Measurements from ENCODE around the gene VPS51.
"Not testable (repeated sequence)": the region's sequence is repeated elsewhere in the genome, so short reads cannot be mapped to it uniquely, and the experiment has no call there.

The VPS51 gene

DNA sequence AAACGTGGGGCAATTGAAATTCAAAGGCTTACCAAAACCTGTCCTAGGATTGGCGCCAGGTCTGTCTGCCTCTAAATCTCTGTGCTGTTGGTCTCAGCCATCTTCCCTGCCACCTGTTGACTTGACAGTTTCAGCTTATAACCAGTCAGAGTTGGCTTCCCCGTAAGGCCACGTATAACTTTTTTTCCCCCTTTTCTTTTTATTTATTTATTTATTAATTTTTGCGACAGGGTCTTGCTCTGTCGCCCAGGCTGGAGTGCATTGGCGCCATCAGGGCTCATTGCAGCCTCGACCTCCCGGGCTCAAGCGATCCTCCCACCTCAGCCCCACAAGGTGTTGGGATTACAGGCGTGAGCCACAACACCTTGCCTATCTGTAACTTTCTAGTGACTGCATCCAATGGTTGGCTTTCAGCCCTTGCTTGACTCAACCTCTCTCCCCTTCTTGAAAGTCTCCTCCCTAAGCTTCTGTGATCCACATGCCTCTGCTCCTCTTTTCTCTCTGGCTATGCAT, 39.7 kb downstream of the VPS51 start:
- peak overlapping the region; percentile 94 for H3K4me3 ChIP-seq (ENCODE audit: low read length)
- DNase-seq (ENCODE audit: low read depth) = no peak
- TF ChIP-seq, protein P1, sequence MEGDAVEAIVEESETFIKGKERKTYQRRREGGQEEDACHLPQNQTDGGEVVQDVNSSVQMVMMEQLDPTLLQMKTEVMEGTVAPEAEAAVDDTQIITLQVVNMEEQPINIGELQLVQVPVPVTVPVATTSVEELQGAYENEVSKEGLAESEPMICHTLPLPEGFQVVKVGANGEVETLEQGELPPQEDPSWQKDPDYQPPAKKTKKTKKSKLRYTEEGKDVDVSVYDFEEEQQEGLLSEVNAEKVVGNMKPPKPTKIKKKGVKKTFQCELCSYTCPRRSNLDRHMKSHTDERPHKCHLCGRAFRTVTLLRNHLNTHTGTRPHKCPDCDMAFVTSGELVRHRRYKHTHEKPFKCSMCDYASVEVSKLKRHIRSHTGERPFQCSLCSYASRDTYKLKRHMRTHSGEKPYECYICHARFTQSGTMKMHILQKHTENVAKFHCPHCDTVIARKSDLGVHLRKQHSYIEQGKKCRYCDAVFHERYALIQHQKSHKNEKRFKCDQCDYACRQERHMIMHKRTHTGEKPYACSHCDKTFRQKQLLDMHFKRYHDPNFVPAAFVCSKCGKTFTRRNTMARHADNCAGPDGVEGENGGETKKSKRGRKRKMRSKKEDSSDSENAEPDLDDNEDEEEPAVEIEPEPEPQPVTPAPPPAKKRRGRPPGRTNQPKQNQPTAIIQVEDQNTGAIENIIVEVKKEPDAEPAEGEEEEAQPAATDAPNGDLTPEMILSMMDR (conservative IDR thresholded peaks at IDR 0.05; ENCODE audit: low read length) = no peak

DNA sequence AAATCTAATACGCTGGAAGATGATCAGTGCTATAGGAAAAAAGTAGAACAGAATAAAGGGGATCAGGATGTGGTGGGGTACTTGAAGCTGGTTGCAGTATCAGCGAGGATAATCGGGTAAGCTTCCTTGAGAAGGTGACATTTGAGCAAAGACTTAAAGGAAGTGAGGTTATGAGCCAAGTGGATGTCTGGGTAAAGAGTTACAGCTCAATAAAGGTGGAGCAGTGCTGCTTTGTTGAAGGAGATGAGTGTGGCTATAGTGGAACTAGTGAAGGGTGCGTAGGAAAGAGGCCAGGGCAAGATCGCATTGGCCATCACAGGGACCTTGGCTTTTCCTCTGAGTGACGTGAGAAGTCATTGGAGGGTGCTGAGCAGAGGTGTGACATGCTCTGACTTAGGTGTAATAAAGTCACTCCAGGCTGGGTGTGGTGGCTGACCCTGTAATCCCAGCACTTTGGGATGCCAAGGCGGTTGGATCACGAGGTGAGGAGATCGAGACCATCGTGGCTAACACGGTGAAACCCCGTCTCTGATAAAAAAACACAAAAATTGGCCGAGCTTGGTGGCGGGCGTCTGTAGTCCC, 40.6 kb downstream of the VPS51 start:
- DNase-seq (ENCODE audit: low read depth) = no peak
- H3K4me3 ChIP-seq (ENCODE audit: low read length) = no peak overlapping the region
- TF ChIP-seq, protein P1 (conservative IDR thresholded peaks at IDR 0.05; ENCODE audit: low read length) = no peak

DNA sequence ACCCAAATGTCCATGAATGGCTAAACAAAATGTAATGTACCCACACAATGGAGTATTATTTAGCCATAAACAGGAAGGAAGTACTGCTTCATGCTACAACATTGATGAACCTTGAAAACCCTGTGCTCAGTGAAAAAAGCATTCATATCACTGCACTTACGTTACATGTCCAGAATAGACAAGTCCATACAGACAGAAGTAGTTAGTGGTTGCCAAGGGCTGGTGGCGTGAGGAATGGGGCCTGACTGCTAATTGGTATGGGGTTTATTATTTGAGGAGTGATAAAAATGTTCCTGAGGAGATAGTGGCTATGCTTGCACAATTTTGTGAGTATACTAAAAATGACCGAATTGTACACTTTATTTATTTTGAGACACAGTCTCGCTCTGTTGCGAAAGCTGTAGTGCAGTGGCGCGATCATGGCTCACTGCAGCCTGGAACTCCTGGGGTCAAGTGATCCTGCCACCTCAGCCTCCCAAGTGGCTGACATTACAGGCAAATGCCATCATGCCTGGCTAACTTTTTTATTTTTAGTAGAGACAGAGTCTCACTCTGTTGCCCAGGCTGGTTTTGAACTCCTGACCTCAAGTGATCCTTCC, 46.0 kb downstream of the VPS51 start:
- no peak for DNase-seq (ENCODE audit: low read depth)
- TF ChIP-seq, protein P1 (conservative IDR thresholded peaks at IDR 0.05; ENCODE audit: low read length) = no peak
- H3K4me3 ChIP-seq (ENCODE audit: low read length) = no peak overlapping the region

DNA sequence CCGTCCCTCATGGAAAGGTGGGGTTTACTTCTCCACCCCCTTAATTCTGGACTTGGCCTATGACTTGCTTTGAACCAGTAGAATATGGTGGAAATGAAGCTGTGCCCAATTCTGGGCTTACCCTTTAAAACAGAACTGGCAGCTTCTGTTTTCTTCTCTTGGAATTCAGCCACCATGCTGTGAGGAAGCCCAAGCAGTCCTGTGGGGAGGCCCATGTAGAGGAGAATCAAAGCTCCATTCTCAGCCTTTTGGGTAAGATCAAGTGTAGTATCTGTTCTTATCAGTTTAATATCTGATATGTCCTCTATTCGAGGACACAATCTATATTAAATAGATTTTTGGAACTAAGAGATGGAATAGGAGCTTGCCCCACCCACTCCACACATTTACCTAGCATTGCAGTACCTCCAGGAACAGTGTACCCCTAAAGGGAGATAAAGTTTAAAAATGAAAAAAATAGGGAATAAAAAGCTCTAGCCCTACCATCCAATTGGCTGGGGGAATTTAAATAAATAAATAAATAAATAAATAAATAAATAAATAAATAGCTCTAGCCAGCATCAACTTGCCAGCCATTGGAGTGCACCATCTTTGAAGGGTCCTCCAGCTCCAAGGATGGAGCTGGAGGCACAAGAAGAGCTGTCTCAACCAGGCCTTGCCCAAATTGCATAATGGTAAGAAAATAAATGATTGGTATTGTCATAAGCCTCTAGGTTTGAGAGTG, 51.5 kb downstream of the VPS51 start:
- H3K4me3 ChIP-seq (ENCODE audit: low read length) = no peak overlapping the region
- no peak for DNase-seq (ENCODE audit: low read depth)
- TF ChIP-seq, protein P1 (conservative IDR thresholded peaks at IDR 0.05; ENCODE audit: low read length) = no peak

DNA sequence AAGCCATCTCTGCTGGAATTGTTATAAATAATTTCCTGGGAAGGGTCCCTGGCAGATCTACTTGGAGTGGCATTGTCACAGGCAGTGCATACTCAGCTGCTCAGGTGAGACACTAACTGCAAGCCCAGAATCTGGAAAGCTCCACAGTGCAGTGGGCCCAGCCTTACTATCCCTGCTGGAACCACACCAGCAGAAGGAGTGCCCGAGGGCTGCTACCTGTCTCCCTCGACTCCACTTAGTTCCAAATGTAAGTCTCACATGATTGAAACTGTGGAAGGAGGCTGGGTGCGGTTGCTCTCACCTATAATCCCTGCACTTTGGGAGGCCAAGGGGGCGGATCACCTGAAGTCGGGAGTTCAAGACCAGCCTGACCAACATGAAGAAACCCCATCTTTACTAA, 52.6 kb downstream of the VPS51 start:
- H3K4me3 ChIP-seq (ENCODE audit: low read length) = no peak overlapping the region
- TF ChIP-seq, protein P1 (conservative IDR thresholded peaks at IDR 0.05; ENCODE audit: low read length) = no peak
- DNase-seq (ENCODE audit: low read depth) = no peak

DNA sequence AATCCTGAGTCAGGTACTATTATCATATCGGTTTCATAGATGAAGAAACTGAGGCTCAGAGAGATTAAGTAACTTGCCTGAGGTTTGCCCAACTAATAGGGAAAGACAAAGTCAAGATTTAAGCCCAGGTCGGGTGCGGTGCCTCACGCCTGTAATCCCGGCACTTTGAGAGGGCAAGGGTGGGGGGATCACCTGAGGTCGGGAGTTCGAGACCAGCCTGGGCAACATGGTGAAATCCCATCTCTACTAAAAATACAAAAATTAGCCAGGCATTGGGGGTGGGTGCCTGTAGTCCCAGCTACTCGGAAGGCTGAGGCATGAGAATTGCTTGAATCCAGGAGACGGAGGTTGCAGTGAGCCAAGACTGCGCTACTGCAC, 54.1 kb downstream of the VPS51 start:
- not testable (repeated sequence) for DNase-seq (ENCODE audit: low read depth); H3K4me3 ChIP-seq (ENCODE audit: low read length)

DNA sequence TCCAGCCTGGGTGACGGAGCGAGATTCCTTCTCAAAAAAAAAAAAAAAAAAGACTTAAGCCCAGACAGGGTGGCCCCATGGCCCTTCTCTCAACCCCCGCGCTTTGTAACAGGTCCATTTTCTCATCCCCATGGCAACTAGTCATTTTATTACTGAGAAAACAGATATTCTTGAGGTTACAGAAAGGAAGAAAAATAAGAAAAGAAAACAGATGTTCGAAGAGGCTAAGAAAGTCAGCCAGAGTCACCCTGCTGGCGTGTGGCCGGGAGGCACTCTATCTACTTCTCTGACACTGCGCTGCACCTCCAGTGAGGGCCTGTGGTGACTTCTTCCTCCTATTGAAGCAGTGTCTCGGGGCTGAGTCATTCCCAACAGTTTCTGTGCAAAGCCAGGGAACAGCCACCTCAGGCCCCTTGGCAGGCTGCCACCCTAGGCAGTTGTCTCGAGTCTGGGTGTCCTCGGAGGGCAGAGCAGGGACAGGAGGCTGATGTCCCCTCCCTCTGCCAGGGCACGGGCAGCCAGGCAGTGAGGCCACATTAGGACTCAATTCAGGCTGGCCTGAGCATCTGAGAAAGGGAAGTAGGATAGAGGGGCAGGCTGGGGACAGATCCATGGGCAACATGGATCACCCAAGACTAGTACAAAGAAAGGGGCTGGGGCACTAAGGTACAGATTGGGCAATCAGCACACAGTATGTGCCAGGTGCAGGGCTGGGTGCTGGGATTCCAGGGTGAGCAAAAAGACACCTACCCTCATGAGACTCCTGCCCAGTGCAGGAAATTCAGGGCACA, 54.7 kb downstream of the VPS51 start:
- TF ChIP-seq, protein P1 (conservative IDR thresholded peaks at IDR 0.05; ENCODE audit: low read length) = no peak
- no peak overlapping the region for H3K4me3 ChIP-seq (ENCODE audit: low read length)
- peak; percentile 85 for DNase-seq (ENCODE audit: low read depth)
